ENCODE measurements around the gene CDK2AP2. TPM values are rescaled to one million over a fixed set of nuclear protein-coding genes. Genes with fewer than 3 reads are reported as not detected.

The CDK2AP2 gene
- total and polyA plus RNA-seq, 10 of the 15 experiments (the other 5 are each of a cell fraction or from before 2014, with no cell fraction given): 8.0 to 177 (median 40.9) TPM

DNA sequence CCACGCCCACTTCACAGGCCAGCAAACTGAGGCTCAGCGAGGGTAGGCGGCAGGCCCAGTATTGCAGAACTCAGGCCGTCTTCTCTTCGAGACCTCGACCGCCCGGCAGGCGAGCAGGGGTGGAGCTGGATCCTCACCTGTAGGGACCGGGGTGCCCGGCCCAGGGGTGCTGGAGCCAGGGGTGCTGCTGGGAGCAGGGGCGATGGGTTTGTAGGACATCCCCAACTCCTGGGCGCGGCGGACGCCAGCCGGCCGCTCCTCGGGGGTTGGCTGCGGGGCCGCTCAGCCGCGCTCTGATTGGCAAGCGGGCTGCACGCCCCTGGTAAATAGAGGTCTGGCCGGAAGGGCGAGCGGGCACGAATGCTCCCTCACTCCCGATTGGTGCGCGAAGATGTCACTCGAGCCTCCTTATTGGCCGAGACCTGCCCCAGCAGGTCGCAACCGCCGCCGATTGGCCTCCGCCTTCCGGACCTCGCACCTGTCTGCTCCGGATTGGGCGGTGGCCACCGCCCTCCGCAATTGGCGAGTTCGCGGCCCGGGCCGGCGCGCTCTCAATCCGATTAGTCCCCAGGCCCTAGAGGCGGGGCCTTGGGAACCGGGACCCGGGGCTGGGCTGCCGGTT is at the start of gene CDK2AP2 (continued):
- TF ChIP-seq, protein P1, sequence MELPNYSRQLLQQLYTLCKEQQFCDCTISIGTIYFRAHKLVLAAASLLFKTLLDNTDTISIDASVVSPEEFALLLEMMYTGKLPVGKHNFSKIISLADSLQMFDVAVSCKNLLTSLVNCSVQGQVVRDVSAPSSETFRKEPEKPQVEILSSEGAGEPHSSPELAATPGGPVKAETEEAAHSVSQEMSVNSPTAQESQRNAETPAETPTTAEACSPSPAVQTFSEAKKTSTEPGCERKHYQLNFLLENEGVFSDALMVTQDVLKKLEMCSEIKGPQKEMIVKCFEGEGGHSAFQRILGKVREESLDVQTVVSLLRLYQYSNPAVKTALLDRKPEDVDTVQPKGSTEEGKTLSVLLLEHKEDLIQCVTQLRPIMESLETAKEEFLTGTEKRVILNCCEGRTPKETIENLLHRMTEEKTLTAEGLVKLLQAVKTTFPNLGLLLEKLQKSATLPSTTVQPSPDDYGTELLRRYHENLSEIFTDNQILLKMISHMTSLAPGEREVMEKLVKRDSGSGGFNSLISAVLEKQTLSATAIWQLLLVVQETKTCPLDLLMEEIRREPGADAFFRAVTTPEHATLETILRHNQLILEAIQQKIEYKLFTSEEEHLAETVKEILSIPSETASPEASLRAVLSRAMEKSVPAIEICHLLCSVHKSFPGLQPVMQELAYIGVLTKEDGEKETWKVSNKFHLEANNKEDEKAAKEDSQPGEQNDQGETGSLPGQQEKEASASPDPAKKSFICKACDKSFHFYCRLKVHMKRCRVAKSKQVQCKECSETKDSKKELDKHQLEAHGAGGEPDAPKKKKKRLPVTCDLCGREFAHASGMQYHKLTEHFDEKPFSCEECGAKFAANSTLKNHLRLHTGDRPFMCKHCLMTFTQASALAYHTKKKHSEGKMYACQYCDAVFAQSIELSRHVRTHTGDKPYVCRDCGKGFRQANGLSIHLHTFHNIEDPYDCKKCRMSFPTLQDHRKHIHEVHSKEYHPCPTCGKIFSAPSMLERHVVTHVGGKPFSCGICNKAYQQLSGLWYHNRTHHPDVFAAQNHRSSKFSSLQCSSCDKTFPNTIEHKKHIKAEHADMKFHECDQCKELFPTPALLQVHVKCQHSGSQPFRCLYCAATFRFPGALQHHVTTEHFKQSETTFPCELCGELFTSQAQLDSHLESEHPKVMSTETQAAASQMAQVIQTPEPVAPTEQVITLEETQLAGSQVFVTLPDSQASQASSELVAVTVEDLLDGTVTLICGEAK (IDR thresholded peaks at IDR 0.05; ENCODE audit: borderline replicate concordance): peak; percentile 66; the same call in 1 of the 2 replicates
- peak in 1 of 2 experiments; percentile 80; a peak in 2 of 4 replicates for TF ChIP-seq BHLHE40 (IDR thresholded peaks at IDR 0.05; ENCODE audit: borderline replicate concordance in 1 of 2, low read depth in 2 of 2, low read length in 1 of 2)
- no peak for TF ChIP-seq RCOR1 (conservative IDR thresholded peaks at IDR 0.05; ENCODE audit: low read depth, low read length)
- TF ChIP-seq NFYB (IDR thresholded peaks at IDR 0.05; ENCODE audit: insufficient read depth, low read depth, low read length): peak; percentile 100
- TF ChIP-seq HDGF (IDR thresholded peaks at IDR 0.05): 0 out of 2 replicates have a peak, but pooled peaks have one; percentile 65
- no peak for TF ChIP-seq NR2C2 (IDR thresholded peaks at IDR 0.05; ENCODE audit: borderline replicate concordance, control insufficient read depth, insufficient read length, low read depth)
- peak; percentile 86 for TF ChIP-seq POLR2A (IDR thresholded peaks at IDR 0.05; ENCODE audit: low read depth, low read length)
- 0 out of 2 replicates have a peak, but pooled peaks have one; percentile 61 for TF ChIP-seq POLR2AphosphoS5 (IDR thresholded peaks at IDR 0.05; ENCODE audit: low read length)
- TF ChIP-seq, protein P2, sequence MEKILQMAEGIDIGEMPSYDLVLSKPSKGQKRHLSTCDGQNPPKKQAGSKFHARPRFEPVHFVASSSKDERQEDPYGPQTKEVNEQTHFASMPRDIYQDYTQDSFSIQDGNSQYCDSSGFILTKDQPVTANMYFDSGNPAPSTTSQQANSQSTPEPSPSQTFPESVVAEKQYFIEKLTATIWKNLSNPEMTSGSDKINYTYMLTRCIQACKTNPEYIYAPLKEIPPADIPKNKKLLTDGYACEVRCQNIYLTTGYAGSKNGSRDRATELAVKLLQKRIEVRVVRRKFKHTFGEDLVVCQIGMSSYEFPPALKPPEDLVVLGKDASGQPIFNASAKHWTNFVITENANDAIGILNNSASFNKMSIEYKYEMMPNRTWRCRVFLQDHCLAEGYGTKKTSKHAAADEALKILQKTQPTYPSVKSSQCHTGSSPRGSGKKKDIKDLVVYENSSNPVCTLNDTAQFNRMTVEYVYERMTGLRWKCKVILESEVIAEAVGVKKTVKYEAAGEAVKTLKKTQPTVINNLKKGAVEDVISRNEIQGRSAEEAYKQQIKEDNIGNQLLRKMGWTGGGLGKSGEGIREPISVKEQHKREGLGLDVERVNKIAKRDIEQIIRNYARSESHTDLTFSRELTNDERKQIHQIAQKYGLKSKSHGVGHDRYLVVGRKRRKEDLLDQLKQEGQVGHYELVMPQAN (conservative IDR thresholded peaks at IDR 0.05): peak; percentile 83
- peak; percentile 70 for TF ChIP-seq FOXK2 (IDR thresholded peaks at IDR 0.05)
- 0 out of 2 replicates have a peak, but pooled peaks have one; percentile 18 for TF ChIP-seq TCF3 (IDR thresholded peaks at IDR 0.05; ENCODE audit: borderline replicate concordance, insufficient read depth, low read depth, low read length)
- peak; percentile 99 for TF ChIP-seq FOS (IDR thresholded peaks at IDR 0.05; ENCODE audit: borderline replicate concordance, extremely low read depth, insufficient read length)
- no peak for TF ChIP-seq MEF2A (IDR thresholded peaks at IDR 0.05; ENCODE audit: insufficient read depth, low read depth, low read length)
- TF ChIP-seq RFX5 (IDR thresholded peaks at IDR 0.05; ENCODE audit: low read depth, low read length): peak; percentile 89
- TF ChIP-seq, protein P3, sequence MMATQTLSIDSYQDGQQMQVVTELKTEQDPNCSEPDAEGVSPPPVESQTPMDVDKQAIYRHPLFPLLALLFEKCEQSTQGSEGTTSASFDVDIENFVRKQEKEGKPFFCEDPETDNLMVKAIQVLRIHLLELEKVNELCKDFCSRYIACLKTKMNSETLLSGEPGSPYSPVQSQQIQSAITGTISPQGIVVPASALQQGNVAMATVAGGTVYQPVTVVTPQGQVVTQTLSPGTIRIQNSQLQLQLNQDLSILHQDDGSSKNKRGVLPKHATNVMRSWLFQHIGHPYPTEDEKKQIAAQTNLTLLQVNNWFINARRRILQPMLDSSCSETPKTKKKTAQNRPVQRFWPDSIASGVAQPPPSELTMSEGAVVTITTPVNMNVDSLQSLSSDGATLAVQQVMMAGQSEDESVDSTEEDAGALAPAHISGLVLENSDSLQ (IDR thresholded peaks at IDR 0.05): peak; percentile 99
- TF ChIP-seq ZNF274 (IDR thresholded peaks at IDR 0.05; ENCODE audit: insufficient read depth, insufficient read length): no peak
- TF ChIP-seq, protein P4, sequence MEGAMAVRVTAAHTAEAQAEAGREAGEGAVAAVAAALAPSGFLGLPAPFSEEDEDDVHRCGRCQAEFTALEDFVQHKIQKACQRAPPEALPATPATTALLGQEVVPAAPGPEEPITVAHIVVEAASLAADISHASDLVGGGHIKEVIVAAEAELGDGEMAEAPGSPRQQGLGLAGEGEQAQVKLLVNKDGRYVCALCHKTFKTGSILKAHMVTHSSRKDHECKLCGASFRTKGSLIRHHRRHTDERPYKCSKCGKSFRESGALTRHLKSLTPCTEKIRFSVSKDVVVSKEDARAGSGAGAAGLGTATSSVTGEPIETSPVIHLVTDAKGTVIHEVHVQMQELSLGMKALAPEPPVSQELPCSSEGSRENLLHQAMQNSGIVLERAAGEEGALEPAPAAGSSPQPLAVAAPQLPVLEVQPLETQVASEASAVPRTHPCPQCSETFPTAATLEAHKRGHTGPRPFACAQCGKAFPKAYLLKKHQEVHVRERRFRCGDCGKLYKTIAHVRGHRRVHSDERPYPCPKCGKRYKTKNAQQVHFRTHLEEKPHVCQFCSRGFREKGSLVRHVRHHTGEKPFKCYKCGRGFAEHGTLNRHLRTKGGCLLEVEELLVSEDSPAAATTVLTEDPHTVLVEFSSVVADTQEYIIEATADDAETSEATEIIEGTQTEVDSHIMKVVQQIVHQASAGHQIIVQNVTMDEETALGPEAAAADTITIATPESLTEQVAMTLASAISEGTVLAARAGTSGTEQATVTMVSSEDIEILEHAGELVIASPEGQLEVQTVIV (IDR thresholded peaks at IDR 0.05; ENCODE audit: borderline replicate concordance, partially characterized antibody): peak; percentile 82
- 0 out of 2 replicates have a peak, but pooled peaks have one; percentile 13 for TF ChIP-seq NR2F1 (conservative IDR thresholded peaks at IDR 0.05)
- TF ChIP-seq ETV6 (conservative IDR thresholded peaks at IDR 0.05 in 1 of 2, IDR thresholded peaks at IDR 0.05 in 1 of 2; ENCODE audit: borderline replicate concordance in 1 of 2, low read depth in 1 of 2): no peak
- TF ChIP-seq SUZ12 (IDR thresholded peaks at IDR 0.05; ENCODE audit: unreplicated experiment): no peak

Measured in GM12878 (cell line).